ENCODE measurements around the gene RAB3GAP1. TPM values are rescaled to one million over a fixed set of nuclear protein-coding genes. Genes with fewer than 3 reads are reported as not detected.

Gene RAB3GAP1
- polyA plus RNA-seq, 3 donors from 2014 or later: 1.3 to 4.3 (median 3.4) TPM

DNA sequence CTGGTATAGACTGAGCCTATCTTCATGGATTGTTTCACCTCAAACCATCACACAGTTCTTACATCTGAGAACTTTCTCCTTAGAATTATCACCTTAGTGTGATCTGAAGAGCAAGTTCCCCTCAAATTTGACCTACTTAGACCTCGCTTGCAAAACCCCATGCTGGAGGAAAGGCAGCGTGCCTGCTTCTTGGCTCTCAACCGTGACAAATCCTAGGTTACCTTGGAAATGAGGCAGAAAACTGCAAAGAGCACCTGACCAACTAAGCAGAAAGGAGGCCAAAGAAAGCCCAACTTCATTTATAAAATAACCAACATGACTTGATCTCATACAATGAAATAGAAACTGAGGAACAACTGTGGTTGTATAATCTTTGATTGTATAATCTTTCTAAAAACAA, 146.4 kb downstream of the RAB3GAP1 start:
- Mint-ChIP-seq H3K4me1 (no peaks in the 10 kb centered on the region), H3K27me3 (ENCODE audit: low read depth in 3 of 3) (peaks cover 0 to 2% (median 0%) of the 10 kb centered on the region in 3 donors), H3K36me3 (peaks cover 4 to 14% (median 8%) of the 10 kb centered on the region in 3 donors), H3K9me3 (peaks cover 0 to 2% (median 0%) of the 10 kb centered on the region in 6 donors), H3K27ac (no peak overlapping the region), H3K4me3 (no peak overlapping the region)
- no peak for DNase-seq

- H3K4me3 Mint-ChIP-seq: no peak overlapping the region
- H3K36me3 Mint-ChIP-seq: peaks cover 4 to 22% (median 8%) of the 10 kb centered on the region in 3 donors
- DNase-seq: no peak
- H3K9me3 Mint-ChIP-seq: no peaks in the 10 kb centered on the region
- no peaks in the 10 kb centered on the region for H3K27me3 Mint-ChIP-seq (ENCODE audit: low read depth in 3 of 3)
- no peak overlapping the region for H3K27ac Mint-ChIP-seq
- no peaks in the 10 kb centered on the region for H3K4me1 Mint-ChIP-seq
Observed at GRCh38 chr2:135202751-135203150, 150.7 kb downstream of the RAB3GAP1 start.

GRCh38 chr2:135203944-135204343, 151.9 kb downstream of the RAB3GAP1 start:
- H3K27me3 Mint-ChIP-seq (ENCODE audit: low read depth in 3 of 3): no peaks in the 10 kb centered on the region
- no peaks in the 10 kb centered on the region for H3K9me3 Mint-ChIP-seq
- no peaks in the 10 kb centered on the region for H3K4me1 Mint-ChIP-seq
- H3K4me3 Mint-ChIP-seq: no peak overlapping the region
- DNase-seq: no peak
- peaks cover 4 to 22% (median 8%) of the 10 kb centered on the region in 3 donors for H3K36me3 Mint-ChIP-seq
- H3K27ac Mint-ChIP-seq: no peak overlapping the region

GRCh38 chr2:135208016-135208415, 155.9 kb downstream of the RAB3GAP1 start:
- Mint-ChIP-seq H3K27ac (no peak overlapping the region), H3K36me3 (peaks cover 0 to 8% (median 0%) of the 10 kb centered on the region in 3 donors)

GRCh38 chr2:135212757-135213156, 160.7 kb downstream of the RAB3GAP1 start:
- H3K27me3 Mint-ChIP-seq (ENCODE audit: low read depth in 3 of 3): no peaks in the 10 kb centered on the region
- H3K9me3 Mint-ChIP-seq: no peaks in the 10 kb centered on the region
- no peak overlapping the region for H3K4me3 Mint-ChIP-seq
- H3K4me1 Mint-ChIP-seq: no peaks in the 10 kb centered on the region
- H3K36me3 Mint-ChIP-seq: peaks cover 4 to 10% (median 4%) of the 10 kb centered on the region in 3 donors
- H3K27ac Mint-ChIP-seq: no peak overlapping the region
- DNase-seq: no peak

More at GRCh38 chr2:135208016-135208415, 155.9 kb downstream of the RAB3GAP1 start:
- no peaks in the 10 kb centered on the region for H3K4me1 Mint-ChIP-seq
- no peaks in the 10 kb centered on the region for H3K27me3 Mint-ChIP-seq (ENCODE audit: low read depth in 3 of 3)
- DNase-seq: no peak
- no peak overlapping the region for H3K4me3 Mint-ChIP-seq
- no peaks in the 10 kb centered on the region for H3K9me3 Mint-ChIP-seq

DNA sequence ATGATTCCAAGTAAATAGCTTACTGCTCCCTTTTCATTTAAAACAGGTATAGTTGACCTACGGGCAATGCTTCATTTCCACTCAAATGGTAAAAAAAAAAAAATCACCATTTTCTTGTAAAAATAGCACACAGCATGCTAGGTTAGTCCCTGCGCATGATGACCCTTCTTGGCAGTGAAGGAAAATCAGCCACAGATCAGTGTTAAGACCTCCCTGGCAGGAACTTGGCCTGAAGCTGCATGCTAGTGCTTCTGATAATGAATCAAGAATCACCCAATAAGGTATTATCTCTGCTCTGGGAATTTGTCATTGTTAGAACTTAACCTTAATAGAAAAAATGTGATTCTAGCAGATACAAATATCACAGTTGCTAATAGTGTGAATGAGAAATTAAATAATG, 166.3 kb downstream of the RAB3GAP1 start:
- peaks cover 8 to 19% (median 11%) of the 10 kb centered on the region in 3 donors for H3K36me3 Mint-ChIP-seq
- no peak overlapping the region for H3K27ac Mint-ChIP-seq
- no peak for DNase-seq
- H3K4me3 Mint-ChIP-seq: no peak overlapping the region
- H3K9me3 Mint-ChIP-seq: no peaks in the 10 kb centered on the region
- H3K4me1 Mint-ChIP-seq: no peaks in the 10 kb centered on the region
- no peaks in the 10 kb centered on the region for H3K27me3 Mint-ChIP-seq (ENCODE audit: low read depth in 3 of 3)

DNA sequence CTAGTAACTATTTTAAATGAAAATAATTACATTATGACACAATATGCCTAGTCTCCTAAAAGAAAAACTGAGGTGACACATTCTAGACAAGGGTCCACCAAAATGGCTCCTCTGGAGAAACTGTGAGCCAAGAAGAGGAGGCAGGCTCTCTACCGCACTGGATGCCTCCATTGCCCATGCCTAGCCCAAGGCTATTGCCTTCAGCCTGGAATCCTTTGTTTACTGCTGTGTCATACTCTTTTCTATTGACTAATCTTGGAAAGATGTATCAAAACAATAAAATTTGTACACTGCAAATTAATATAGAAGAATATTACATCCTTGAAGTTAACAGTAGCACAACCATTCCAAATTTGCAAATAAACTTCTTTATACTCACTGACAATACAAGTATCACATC, 167.1 kb downstream of the RAB3GAP1 start:
- peaks cover 8 to 19% (median 11%) of the 10 kb centered on the region in 3 donors for H3K36me3 Mint-ChIP-seq
- DNase-seq: no peak
- no peaks in the 10 kb centered on the region for H3K4me1 Mint-ChIP-seq
- no peaks in the 10 kb centered on the region for H3K27me3 Mint-ChIP-seq (ENCODE audit: low read depth in 3 of 3)
- no peak overlapping the region for H3K27ac Mint-ChIP-seq
- H3K9me3 Mint-ChIP-seq: no peaks in the 10 kb centered on the region
- H3K4me3 Mint-ChIP-seq: no peak overlapping the region

Other genes with a start within 250 kb of the RAB3GAP1 start
- gene ACMSD, start 213.7 kb upstream of the RAB3GAP1 start, polyA plus RNA-seq: not detected
- 10 to 100 TPM; 16.6 to 21.5 (median 19.7) TPM for gene CCNT2, start 133.5 kb upstream of the RAB3GAP1 start, polyA plus RNA-seq
- gene MAP3K19, start 4.8 kb upstream of the RAB3GAP1 start, polyA plus RNA-seq: not detected

Data from immature natural killer cell (primary cell).